GM18498 (cell line): Measurements from ENCODE around the gene RANBP17.
"Not testable (repeated sequence)": the region's sequence is repeated elsewhere in the genome, so short reads cannot be mapped to it uniquely, and the experiment has no call there.

Source experiments
- ATAC-seq: cut with Tn5 transposase; IDR thresholded peaks from one replicate; pipeline ENCODE4 v1.9.1; 2021; ENCODE audit warnings: mild to moderate bottlenecking, moderate library complexity; ENCODE audit not compliant: unreplicated experiment

Gene RANBP17

GRCh38 chr5:170861917-170862766, at the start of gene RANBP17:
RANBP17 (plus strand) TSS chr5:170862018.
- no peak for ATAC-seq

GRCh38 chr5:170813231-170813630, 48.6 kb upstream of the RANBP17 start:
- ATAC-seq: no peak

GRCh38 chr5:170817195-170817594, 44.6 kb upstream of the RANBP17 start:
- ATAC-seq: no peak

GRCh38 chr5:170818232-170818631, 43.6 kb upstream of the RANBP17 start:
- ATAC-seq: no peak

- no peak for ATAC-seq
Observed at GRCh38 chr5:170819824-170820223, 42.0 kb upstream of the RANBP17 start.

- no peak for ATAC-seq
Observed at GRCh38 chr5:170821257-170821800, 40.5 kb upstream of the RANBP17 start.

- no peak for ATAC-seq
Observed at GRCh38 chr5:170826117-170826516, 35.7 kb upstream of the RANBP17 start.

- no peak for ATAC-seq
Observed at GRCh38 chr5:170832241-170832640, 29.6 kb upstream of the RANBP17 start.

- ATAC-seq: not testable (repeated sequence)
Observed at GRCh38 chr5:170833981-170834380, 27.8 kb upstream of the RANBP17 start.

GRCh38 chr5:170836226-170836625, 25.6 kb upstream of the RANBP17 start:
- ATAC-seq: no peak

GRCh38 chr5:170843870-170844269, 17.9 kb upstream of the RANBP17 start:
- peak; percentile 69 for ATAC-seq

- ATAC-seq: no peak
Observed at GRCh38 chr5:170844651-170845050, 17.2 kb upstream of the RANBP17 start.

- ATAC-seq: no peak
Observed at GRCh38 chr5:170846416-170846815, 15.4 kb upstream of the RANBP17 start.

- no peak for ATAC-seq
Observed at GRCh38 chr5:170846846-170847245, 15.0 kb upstream of the RANBP17 start.

GRCh38 chr5:170848033-170848432, 13.8 kb upstream of the RANBP17 start:
- no peak for ATAC-seq

- ATAC-seq: no peak
Observed at GRCh38 chr5:170849374-170849773, 12.4 kb upstream of the RANBP17 start.

GRCh38 chr5:170854566-170854965, 7.3 kb upstream of the RANBP17 start:
- no peak for ATAC-seq

GRCh38 chr5:170857066-170857465, 4.8 kb upstream of the RANBP17 start:
- no peak for ATAC-seq

GRCh38 chr5:170860415-170860814, 1.4 kb upstream of the RANBP17 start:
- no peak for ATAC-seq

- ATAC-seq: no peak
Observed at GRCh38 chr5:170860818-170861666, 776 bp upstream of the RANBP17 start.

- ATAC-seq: no peak
Observed at GRCh38 chr5:170861667-170861916, 226 bp upstream of the RANBP17 start.

- ATAC-seq: no peak
Observed at GRCh38 chr5:170863646-170864045, 1.8 kb downstream of the RANBP17 start.
